RWPE1 (cell line): ENCODE results near the gene CA4.

Source experiments
- CTCF ChIA-PET: fragments of 350-600 bp; sonication (Branson Sonifier 250); formaldehyde crosslinking; extraction: SDS; loops from one replicate; lab custom pipeline; 2021; lab: Yijun Ruan, JAX
- POLR2A ChIA-PET: fragments of 400-600 bp; formaldehyde crosslinking; extraction: SDS; loops from one replicate; lab custom pipeline; 2020; ENCODE audit warnings: antibody characterized with exemption; ENCODE audit not compliant: low non-redundant PET; lab: Yijun Ruan, JAX
- DNase-seq: peaks from one replicate; pipeline ENCODE4 v3.0.0; 2012; ENCODE audit warnings: low spot score
- H3K27ac ChIP-seq: fragments of 450-650 bp; 2 replicates; pipeline ENCODE4 v1.5.1; 2017
- CTCF ChIP-seq: fragments of 450-650 bp; conservative IDR thresholded peaks from 2 replicates; pipeline ENCODE4 v1.5.1; 2017; ENCODE audit warnings: low read depth, mild to moderate bottlenecking

CA4 gene

GRCh38 chr17:60156746-60157145 lies 7.0 kb downstream of the CA4 start:
- ChIA-PET POLR2A (no interaction called here), CTCF (interaction anchor here (0.5 kb wide), 1 partner anchor 17 kb away, joined by 3 read pairs; no protein-coding TSS in a partner anchor)
- no peak overlapping the region for H3K27ac ChIP-seq
- TF ChIP-seq CTCF: no peak
- DNase-seq: no peak

DNA sequence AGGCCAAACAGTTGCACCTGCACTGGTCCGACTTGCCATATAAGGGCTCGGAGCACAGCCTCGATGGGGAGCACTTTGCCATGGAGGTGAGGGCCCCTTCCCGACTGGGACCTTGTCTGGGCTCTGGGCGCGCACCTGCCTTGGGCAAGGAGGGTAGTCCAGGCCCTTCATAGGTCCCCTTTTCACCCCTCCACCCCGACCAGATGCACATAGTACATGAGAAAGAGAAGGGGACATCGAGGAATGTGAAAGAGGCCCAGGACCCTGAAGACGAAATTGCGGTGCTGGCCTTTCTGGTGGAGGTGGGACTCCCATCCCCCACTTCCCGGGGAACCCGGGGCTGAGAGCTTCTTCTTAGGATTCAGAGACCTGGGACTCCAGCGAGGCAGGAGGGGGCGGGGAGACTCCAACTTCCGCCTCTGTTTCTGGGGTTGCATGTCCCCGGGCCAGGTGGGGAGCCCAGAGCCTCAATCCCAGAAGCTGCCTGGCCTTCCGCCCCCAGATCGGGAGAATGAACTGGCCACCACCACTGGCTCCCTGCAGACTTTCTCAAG lies 7.8 kb downstream of the CA4 start:
- POLR2A ChIA-PET: no interaction called here
- no peak for TF ChIP-seq CTCF
- CTCF ChIA-PET: interaction anchor here (0.5 kb wide), 1 partner anchor 17 kb away, joined by 3 read pairs; no protein-coding TSS in a partner anchor
- no peak for DNase-seq
- H3K27ac ChIP-seq: no peak overlapping the region

DNA sequence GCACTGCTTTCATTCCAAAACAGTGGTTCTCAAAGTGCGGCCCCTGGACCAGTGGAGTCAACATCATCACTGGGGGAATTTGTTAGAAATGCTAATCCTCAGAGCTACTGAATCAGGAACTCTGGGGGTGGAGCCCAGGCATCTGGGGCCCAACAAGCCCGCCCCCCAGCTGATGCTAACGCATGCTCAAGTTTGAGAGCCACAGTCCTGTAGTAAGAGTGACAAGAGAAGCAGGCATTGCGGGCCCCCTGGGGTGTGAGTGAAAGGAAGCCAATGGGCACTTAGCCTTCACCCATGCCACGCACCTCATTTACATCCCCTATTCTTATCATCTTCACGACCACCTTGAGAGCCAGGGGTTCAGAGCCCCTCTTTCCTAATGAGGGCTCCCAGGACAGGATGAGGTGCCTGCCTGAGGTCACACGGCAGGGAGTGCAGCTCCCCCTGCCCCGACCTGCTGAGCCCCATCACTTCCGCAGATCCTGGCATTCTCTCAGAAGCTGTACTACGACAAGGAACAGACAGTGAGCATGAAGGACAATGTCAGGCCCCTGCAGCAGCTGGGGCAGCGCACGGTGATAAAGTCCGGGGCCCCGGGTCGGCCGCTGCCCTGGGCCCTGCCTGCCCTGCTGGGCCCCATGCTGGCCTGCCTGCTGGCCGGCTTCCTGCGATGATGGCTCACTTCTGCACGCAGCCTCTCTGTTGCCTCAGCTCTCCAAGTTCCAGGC lies 9.1 kb downstream of the CA4 start:
- no peak for DNase-seq
- ChIA-PET POLR2A (no interaction called here), CTCF (interaction anchor here (0.6 kb wide), 2 partner anchors 13 to 369 kb away, joined by 3 to 5 read pairs; no protein-coding TSS in a partner anchor)
- no peak for TF ChIP-seq CTCF
- H3K27ac ChIP-seq: no peak overlapping the region

DNA sequence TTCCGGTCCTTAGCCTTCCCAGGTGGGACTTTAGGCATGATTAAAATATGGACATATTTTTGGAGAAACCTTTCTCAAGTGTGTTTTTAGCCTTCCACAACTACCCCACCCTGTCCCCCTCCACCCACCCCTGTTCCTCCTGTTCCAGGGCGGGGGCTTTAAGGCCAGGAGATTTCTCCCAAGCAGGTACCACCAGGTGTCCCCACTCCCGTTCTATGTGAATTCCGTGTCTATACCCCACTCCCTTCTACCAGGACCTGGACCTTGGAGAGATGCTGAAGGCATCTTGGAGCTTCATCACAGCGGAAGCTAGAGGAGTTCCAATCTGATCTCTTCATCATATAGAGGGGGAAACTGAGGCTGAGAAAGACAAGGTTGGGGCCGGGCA lies 9.7 kb downstream of the CA4 start:
- ChIA-PET POLR2A (no interaction called here), CTCF (interaction anchor here (0.5 kb wide), 1 partner anchor 10 kb away, joined by 3 read pairs; no protein-coding TSS in a partner anchor)
- H3K27ac ChIP-seq: no peak overlapping the region
- no peak for TF ChIP-seq CTCF
- no peak for DNase-seq

DNA sequence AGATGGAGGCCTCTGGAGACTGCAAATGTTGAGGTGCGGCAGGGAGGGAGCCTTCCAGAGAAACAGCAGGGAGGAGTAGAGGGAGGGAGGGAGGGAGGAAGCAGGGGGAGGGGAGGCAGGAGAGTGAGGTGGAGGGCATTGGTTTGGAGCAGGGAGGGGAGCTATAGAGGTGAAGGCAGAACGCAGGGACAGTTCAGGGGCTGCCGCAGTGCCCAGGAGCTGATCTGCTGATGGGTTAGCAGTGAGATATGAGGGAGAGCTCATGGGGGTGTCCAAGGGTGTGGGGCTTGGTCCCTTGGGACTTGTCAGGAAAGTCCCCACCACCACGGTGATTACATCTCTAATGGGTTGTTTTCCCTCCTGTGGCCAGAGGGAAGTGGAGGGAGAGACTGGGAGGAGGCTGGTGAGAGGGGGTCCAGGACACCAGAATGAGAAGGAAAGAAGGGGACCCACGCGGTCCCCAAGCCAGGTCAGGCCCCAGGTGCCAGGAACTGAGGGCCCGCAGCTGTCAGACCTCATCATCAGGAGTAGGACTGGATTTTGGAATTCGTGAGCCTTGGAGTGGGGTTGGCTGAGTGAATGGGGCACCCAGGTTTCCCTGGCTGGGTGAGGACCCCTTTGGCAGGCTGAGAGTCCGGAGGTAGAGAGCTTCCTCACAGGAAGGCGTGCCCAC lies 11.2 kb downstream of the CA4 start:
- ChIA-PET CTCF (interaction anchor here (1.0 kb wide), 1 partner anchor 21 kb away, joined by 3 read pairs; no protein-coding TSS in a partner anchor), POLR2A (no interaction called here)
- DNase-seq: no peak
- TF ChIP-seq CTCF: no peak
- no peak overlapping the region for H3K27ac ChIP-seq

DNA sequence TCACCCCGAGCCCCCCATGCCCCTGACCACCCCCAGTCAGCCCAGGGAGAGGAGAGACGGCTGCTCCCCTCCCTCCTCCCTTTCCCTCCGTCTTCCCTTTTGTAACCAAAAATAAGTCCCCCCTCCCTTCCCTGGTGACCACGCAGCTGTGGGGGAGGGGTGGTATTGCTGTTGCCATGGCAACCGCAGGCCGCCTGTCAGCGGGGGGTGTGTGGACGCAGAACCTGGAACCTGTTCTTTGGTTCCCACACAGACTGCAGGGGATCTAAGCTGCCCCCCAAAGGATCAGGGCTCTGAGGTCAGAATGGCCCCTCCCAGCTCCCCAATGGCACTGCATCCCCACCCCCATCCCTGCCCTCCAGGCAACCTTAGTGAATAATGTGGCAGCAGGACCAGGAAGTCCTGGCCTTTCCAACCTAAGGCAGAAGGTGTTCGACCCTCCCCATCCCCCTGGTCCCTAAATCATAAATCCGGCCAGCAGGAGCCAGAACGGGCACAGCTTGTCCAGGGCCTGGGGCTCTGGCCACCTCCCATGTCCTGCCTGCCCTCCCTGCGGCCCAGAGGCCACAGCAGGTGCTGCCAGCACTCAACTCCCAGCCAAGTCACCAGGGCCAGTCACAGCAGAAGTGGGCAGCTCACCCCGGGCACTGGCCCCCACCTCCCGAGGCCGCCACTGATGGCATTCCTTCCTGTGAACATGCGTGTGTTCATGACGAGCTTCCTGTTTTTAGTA lies 12.0 kb downstream of the CA4 start:
- no peak for DNase-seq

More for the DNA sequence above, 12.0 kb downstream of the CA4 start:
- ChIA-PET CTCF (interaction anchor here (0.6 to 1.0 kb wide), 3 partner anchors 22 to 323 kb away, joined by 3 to 5 read pairs (median 4); no protein-coding TSS in a partner anchor), POLR2A (no interaction called here)
- TF ChIP-seq CTCF: no peak
- H3K27ac ChIP-seq: no peak overlapping the region
